ENCODE data around the gene SLC2A1. TPM values are rescaled to one million over a fixed set of nuclear protein-coding genes. Genes with fewer than 3 reads are reported as not detected.

The SLC2A1 gene
- total and polyA plus RNA-seq, 10 donors: 18.3 to 142 (median 32.4) TPM

DNA sequence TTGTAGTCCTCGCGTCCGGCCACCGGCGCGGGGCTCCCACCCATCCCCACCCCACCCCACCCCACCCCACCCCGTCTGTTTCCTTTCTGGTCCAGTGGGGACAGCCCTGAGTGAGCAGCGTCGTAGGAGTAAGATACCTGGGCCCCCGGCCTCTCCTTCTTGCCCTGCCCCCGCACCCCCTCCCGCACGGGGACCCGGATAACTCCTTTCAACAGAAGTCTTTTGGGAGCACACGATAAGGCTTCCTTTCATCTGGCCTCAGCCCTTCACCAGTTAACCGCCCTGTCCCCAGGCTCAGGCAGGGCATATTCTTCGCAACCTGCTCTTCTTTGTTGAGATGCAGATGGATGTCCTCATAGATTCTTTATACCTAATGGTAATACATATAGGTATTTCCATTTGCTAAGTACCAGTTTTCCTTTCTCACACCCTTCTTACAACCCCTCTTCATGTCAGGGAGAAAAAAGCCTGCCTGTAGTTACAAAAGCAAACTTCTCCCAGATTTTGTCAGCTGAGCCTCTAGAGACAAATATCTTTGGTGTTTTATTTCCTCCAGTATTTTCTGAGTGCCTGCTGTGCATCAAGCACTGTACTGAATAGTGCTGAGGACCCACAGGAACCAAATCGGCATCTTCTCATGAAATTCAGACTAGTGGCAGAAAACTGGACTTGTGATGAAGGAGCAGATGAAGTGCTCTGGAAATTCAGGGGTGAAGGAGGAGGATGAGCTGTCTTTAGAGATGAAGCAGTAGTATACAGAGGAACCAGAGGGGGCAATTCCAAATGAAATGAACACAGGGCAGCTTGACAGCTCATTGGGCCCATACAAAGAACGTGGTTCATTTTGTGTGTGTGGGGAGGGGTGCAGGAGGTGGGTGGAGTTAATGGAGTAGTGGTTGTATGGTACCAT is 33.6 kb downstream of the SLC2A1 start:
- H3K27ac ChIP-seq: peak overlapping the region; percentile 93 to 98 (median 94)
- 10 to 18% (median 11%) methylated on average over 13 to 19 of the region's 19 CpGs for WGBS, 5 donors
- no peak for TF ChIP-seq POLR2AphosphoS5 (IDR thresholded peaks at IDR 0.05)
- TF ChIP-seq, protein P1, sequence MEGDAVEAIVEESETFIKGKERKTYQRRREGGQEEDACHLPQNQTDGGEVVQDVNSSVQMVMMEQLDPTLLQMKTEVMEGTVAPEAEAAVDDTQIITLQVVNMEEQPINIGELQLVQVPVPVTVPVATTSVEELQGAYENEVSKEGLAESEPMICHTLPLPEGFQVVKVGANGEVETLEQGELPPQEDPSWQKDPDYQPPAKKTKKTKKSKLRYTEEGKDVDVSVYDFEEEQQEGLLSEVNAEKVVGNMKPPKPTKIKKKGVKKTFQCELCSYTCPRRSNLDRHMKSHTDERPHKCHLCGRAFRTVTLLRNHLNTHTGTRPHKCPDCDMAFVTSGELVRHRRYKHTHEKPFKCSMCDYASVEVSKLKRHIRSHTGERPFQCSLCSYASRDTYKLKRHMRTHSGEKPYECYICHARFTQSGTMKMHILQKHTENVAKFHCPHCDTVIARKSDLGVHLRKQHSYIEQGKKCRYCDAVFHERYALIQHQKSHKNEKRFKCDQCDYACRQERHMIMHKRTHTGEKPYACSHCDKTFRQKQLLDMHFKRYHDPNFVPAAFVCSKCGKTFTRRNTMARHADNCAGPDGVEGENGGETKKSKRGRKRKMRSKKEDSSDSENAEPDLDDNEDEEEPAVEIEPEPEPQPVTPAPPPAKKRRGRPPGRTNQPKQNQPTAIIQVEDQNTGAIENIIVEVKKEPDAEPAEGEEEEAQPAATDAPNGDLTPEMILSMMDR (IDR thresholded peaks at IDR 0.05 in 8 of 11, conservative IDR thresholded peaks at IDR 0.05 in 3 of 11): no peak
- TF ChIP-seq POLR2A (IDR thresholded peaks at IDR 0.05): no peak
- H3K27me3 ChIP-seq (replicated peaks in 1 of 7): no peaks in the 10 kb centered on the region
- intact Hi-C loops (cut with DNase I; ENCODE audit: low total_unique reads): no loop called here
- DNase-seq: no peak
- H3K36me3 ChIP-seq: peaks cover 0 to 46% (median 42%) of the 10 kb centered on the region in 6 donors
- H3K9me3 ChIP-seq: no peaks in the 10 kb centered on the region
- peaks cover 10 to 45% (median 23%) of the 10 kb centered on the region in 6 donors for H3K4me1 ChIP-seq
- peak overlapping the region; percentile 61 to 92 (median 71) for H3K4me3 ChIP-seq

DNA sequence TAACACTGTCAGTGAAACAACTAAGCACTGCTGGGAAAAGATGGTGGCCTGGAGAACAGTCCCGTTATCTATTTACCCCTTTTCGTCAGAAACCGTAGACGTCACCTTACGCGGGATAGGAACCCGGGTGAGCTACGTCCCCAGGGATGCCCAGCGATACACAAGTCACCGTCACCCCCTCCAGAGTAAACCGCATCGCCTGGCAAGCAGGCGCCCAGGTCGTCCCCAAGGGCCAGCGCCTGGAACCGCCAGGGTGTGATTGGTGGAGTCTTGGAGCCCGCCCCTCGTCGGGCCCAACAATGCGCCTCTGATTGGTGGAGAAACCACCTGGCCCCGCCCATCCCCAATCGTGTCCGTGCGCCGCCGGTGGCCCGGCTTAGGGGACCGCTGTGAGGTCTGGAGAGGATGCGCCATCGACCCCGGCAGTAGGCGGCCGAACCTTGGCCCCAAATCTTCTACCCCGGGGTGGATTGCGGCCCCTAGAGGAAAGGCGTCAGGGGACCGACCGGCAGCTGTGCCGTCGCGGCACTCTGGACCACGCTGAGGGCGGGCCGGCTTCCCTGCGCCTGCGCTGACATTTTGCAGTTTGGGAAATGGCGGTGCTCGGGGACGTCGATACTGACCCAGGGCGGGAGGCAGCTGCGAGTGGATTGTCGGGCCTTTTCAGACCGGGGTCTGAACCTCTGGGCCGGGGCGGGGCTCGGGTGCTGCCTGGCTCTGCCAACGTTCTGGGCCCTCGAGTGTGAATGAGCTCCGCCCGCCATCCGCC is 34.4 kb downstream of the SLC2A1 start:
- TF ChIP-seq POLR2AphosphoS5 (IDR thresholded peaks at IDR 0.05) (peak; percentile 94 to 96 (median 96)), POLR2A (IDR thresholded peaks at IDR 0.05) (peak in 2 of 3 donors; percentile 3 to 72)
- TF ChIP-seq, protein P1 (IDR thresholded peaks at IDR 0.05 in 8 of 11, conservative IDR thresholded peaks at IDR 0.05 in 3 of 11): peak in 5 of 11 experiments; percentile 8 to 59 (median 34)
- peak overlapping the region; percentile 93 to 98 (median 94) for H3K27ac ChIP-seq
- WGBS, 5 donors: 0 to 1% (median 0%) methylated on average over 32 to 62 of the region's 62 CpGs
- peak; percentile 98 for DNase-seq
- no peaks in the 10 kb centered on the region for H3K9me3 ChIP-seq
- peaks cover 10 to 37% (median 19%) of the 10 kb centered on the region in 6 donors for H3K4me1 ChIP-seq
- peaks cover 0 to 37% (median 34%) of the 10 kb centered on the region in 6 donors for H3K36me3 ChIP-seq
- H3K4me3 ChIP-seq: peak overlapping the region; percentile 61 to 92 (median 71)
- intact Hi-C loops (cut with DNase I; ENCODE audit: low total_unique reads): no loop called here
- no peaks in the 10 kb centered on the region for H3K27me3 ChIP-seq (replicated peaks in 1 of 7)

DNA sequence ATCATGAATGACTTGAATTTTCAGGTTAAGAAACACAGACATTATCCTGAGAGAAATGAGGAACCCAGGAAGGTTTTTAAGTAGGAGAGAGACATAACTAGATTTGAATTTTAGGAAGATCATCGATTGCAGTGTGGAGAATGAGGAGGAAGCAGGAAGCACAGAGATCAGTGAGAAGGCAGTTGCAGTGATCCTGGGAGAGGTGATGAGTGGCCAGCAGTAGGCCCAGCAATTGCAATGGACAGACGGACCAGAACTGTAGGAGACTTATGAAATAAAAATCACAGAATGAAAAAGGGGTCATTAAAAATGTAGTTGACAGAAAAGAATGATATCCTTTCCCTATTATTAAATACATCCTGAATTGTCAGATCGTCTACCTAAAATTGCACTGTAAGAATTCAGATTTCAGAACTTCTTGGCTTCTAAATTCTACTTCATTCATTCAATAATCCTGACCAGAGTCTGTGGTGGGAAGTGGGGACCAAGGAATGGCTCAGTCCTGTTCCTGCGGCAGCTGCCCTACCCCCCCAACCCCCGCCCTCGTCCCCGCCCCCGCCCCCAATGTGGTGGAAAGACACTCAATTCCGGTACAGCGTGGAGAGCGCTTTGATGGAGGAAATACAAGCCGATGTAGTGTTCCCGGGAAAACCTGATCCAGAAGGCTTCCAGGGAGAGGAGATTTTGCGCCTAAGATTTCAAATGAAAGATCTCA is 35.1 kb downstream of the SLC2A1 start:
- Histone ChIP-seq H3K4me3 (peak overlapping the region; percentile 61 to 92 (median 71)), H3K9me3 (no peaks in the 10 kb centered on the region), H3K27ac (peak overlapping the region; percentile 93 to 98 (median 94)), H3K27me3 (replicated peaks in 1 of 7) (no peaks in the 10 kb centered on the region), H3K36me3 (peaks cover 0 to 30% (median 26%) of the 10 kb centered on the region in 6 donors), H3K4me1 (peaks cover 10 to 32% (median 19%) of the 10 kb centered on the region in 6 donors)
- TF ChIP-seq POLR2AphosphoS5 (IDR thresholded peaks at IDR 0.05) (no peak), POLR2A (IDR thresholded peaks at IDR 0.05) (no peak)
- TF ChIP-seq, protein P1 (IDR thresholded peaks at IDR 0.05 in 8 of 11, conservative IDR thresholded peaks at IDR 0.05 in 3 of 11): no peak
- no peak for DNase-seq
- intact Hi-C loops (cut with DNase I; ENCODE audit: low total_unique reads): no loop called here
- 3 to 6% (median 4%) methylated on average over 14 of the region's 14 CpGs for WGBS, 5 donors
